H54 (cell line): ENCODE data around the gene POLR3F.
"Not testable (repeated sequence)": the region's sequence is repeated elsewhere in the genome, so short reads cannot be mapped to it uniquely, and the experiment has no call there.

Experiments used
- DNase-seq: peaks from one replicate; pipeline ENCODE4 v3.0.0; 2011; ENCODE audit warnings: low spot score, mixed read lengths; ENCODE audit not compliant: insufficient read length
- FAIRE-seq: peaks from 3 replicates; lab custom pipeline; 2011; peaks lifted over from hg19 to GRCh38; lab: Jason Lieb, UNC
- POLR2A ChIP-seq: IDR thresholded peaks from 2 replicates; pipeline ENCODE4 v1.6.1; 2011; ENCODE audit warnings: low read depth, mild to moderate bottlenecking, low read length

Gene POLR3F

DNA sequence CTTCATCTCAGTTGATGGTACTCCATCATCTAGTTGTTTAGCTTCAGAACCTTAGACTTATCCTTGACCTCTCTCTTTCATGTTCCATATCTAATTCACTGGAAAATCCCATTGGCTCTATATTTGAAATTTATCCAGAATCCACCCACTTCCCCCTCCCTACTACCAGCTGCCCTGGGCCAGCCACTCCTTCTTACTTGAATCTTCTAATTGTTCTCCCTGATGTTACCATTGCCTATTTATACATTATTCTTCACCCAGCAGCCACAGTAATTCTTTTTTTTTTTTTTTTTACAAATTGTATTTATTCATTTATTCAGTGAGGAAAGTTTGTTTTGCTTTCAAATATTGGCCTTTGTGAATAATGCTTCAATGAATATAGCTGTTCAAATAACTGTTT, 48.8 kb downstream of the POLR3F start:
- no peak for FAIRE-seq
- no peak for TF ChIP-seq POLR2A
- DNase-seq = no peak

DNA sequence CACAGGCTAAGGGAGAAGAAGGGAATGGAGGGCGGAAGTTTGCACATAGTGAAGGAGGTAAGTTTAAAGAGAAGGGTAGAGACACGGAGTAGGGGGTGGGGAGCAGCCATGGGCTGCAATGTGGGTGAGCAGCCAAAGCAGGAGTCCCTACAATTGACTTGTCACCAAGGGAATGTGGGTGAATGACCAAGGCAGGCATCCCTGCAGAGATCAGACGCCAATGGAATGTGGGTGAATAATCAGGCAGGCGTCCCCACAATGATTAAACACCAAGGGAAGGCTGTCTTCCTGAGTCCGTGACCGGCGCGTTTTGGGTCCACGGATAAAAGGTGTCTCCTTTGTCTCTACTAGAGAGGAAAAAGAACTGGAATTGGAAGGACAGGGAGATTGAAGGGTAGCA, 54.9 kb downstream of the POLR3F start:
- FAIRE-seq, DNase-seq: not testable (repeated sequence)

DNA sequence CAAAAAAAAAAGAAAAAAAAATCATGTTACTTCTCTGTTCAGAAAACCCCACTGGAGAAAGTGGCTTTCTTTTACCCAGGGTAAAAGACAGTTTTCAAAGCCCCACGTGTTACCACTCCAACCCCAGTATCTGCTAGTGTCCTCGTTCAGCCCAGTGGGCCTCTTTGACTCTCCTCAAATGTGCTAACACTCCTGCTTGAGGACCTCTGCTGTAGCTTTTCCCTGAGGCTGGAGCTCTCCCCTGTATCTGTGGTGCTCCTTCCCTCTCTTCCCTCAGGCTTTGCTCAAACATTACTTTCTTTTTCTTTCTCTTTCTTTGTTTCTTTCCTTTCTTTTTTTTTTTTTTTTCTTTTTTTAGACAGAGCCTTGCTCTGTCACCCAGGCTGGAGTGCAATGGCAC, 55.9 kb downstream of the POLR3F start:
- FAIRE-seq (no peak), DNase-seq (no peak)
- TF ChIP-seq POLR2A = no peak

DNA sequence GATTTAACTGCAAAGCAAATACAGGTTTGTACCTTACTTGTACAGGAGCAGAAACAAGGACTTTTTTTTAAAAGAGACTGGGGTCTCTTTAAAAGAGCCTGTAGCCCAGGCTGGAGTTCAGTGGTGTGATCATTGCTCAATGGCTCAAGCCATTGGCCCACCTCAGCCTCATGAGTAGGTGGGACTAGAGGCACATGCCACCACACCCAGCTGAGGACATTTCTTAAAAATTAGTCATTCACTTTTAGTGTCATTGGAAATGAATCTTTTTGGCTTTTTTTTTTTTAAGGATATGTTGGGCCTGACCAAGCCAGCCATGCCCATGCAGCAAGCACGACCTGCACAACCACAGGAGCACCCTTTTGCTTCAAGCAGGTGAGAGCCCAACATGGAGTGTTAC, 57.5 kb downstream of the POLR3F start:
- FAIRE-seq (no peak), DNase-seq (peak; percentile 12)
- no peak for TF ChIP-seq POLR2A

DNA sequence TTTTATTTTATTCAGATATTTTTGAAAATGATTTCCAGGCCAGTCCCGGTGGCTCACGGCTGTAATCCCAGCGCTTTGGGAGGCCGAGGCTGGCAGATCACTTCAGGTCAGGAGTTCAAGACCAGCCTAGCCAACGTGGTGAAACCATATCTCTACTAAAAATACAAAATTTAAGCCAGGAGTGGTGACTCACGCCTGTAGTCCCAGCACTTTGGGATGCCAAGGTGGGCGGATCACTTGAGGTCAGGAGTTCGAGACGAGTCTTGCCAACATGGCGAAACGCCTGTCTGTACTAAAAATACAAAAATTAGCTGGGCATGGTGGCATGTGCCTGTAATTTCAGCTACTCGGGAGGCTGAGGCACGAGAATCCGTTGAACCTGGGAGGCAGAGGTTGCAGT, 59.6 kb downstream of the POLR3F start:
- not testable (repeated sequence) for FAIRE-seq, DNase-seq

DNA sequence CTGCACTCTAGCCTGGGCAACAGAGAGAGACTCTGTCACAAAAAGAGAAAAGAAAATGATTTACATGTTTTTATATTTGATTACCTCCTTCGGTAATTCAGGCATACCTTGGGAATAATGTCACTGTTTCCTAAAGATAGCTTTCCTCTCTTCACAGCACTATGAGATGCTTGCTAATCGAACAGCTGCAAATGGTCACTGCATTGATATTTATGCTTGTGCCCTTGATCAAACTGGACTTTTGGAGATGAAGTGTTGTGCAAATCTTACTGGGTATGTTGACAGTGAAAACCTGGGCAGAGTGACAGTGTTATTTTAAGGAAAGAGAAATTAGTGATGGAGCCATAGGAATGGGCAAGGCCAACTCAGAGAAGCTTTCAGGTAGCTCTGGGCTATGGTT, 60.1 kb downstream of the POLR3F start:
- FAIRE-seq = no peak
- TF ChIP-seq POLR2A = no peak
- DNase-seq = no peak

DNA sequence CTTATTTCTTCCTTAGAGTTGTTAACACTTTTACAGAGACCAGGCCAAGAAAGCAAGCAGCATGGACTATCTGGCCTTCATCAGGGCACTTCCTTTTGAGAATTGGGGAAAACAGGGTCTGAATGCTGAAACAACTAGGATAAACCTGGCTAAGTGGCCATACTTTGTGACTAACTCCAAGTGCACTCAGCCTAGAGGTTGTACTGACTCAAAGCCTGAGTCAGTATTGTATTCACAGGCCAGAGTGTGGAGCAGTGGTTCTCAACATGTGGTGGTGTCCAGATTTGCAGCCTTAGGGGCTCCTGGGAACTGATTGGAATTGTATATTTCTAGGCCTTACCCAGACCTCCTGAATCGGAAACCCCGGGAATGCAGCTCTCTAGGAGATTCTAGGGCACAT, 60.6 kb downstream of the POLR3F start:
- TF ChIP-seq POLR2A = no peak
- DNase-seq = peak; percentile 47
- peak; percentile 58 for FAIRE-seq

DNA sequence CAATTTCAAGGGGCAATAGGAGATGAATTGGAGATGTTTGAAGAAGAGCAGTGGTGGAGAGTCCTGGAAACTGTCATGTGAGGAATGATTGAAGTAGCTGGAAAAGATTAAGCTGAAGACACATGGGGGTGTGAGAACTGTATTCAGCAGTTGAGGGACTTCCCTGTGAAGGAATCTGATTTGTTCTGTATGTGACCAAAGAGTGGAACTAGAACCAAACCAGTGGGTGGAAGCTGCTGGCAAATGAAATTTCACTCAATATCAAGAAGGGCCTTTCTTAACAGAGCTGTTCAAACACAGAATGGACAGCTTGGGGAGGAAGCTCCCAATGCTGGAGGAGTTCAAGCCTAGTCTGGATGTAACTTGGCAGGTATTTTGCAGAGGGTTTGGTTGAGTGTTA, 61.9 kb downstream of the POLR3F start:
- DNase-seq (no peak), FAIRE-seq (no peak)
- no peak for TF ChIP-seq POLR2A

DNA sequence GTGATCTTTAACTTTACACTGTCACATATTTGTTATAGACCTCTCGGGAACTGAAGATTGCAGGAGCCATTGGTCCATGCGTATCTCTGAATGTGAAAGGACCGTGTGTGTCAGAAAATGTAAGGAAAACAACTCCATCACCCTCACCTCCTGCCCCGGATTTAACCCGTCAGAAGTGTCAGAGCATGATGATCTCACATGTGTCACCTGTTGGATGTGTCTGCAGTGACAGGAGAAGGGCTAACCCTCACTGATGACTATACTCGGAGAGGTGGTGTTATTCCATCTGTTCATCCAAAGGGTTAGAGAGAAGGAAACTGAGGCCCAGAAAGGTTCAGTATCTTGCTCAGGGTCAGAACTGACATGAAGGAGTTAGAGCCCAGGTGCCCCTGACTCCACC, 65.4 kb downstream of the POLR3F start:
- FAIRE-seq (no peak), DNase-seq (no peak)
- TF ChIP-seq POLR2A = no peak

DNA sequence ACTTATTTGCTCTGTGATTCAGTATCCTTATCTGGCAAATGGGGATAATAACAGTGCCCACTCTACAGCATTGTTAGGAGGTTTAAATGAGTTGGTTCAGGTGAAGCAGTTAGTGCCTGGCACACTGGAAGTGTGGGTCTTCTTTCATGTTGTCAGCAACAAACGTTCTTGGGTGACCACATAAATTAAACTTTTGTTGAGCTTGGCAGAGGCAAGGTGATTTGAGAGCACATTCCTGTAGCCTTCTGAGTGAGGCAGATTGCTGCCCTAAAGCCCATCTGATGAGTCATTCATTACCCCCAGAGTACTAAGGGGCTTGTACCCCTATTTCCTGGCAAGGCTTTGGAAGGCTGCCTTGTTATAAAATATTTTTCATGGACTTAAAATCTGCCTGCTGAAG, 66.3 kb downstream of the POLR3F start:
- no peak for TF ChIP-seq POLR2A
- no peak for FAIRE-seq
- no peak for DNase-seq

DNA sequence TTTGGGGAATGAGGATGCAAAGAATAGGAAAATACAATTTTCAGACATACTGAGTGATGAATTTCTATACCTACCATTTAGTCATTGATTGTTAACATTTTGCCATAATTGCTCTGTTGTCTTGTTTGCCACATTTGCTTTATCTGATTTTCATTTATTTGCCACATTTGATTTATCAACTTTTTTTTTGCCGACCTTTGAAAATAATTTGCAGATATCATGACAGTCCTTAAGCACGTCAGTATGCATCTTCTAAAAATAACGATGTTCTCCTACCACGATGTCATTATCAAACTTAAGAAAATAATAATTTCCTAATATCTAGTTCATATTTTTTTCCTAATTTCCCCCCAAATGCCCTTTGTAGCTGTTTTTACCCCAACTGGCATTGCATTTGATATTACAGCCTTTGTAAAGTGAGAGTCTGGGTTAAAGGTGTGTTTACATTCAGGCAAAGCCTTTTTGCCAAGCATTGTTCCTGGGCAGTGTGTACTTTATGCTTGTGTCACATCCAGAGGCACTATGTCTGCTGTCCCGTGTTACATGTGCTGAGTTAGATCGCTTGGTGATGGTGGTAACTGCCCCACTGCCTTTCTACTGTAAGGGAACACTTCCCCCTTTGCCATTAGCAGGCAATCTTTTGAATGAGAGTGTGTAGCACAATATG, 66.9 kb downstream of the POLR3F start:
- no peak for TF ChIP-seq POLR2A
- FAIRE-seq = no peak
- no peak for DNase-seq
